Measurements from ENCODE around the gene ARL8A. TPM values are rescaled to one million over a fixed set of nuclear protein-coding genes. Genes with fewer than 3 reads are reported as not detected.
A peak's percentile ranks its signal among the peaks of the same experiment; 100 is the strongest.
"Not testable (repeated sequence)": the region's sequence is repeated elsewhere in the genome, so short reads cannot be mapped to it uniquely, and the experiment has no call there.

Gene ARL8A
- total RNA-seq, 4 donors from 2014 or later, result 28.2 to 53.5 (median 49.8) TPM

DNA sequence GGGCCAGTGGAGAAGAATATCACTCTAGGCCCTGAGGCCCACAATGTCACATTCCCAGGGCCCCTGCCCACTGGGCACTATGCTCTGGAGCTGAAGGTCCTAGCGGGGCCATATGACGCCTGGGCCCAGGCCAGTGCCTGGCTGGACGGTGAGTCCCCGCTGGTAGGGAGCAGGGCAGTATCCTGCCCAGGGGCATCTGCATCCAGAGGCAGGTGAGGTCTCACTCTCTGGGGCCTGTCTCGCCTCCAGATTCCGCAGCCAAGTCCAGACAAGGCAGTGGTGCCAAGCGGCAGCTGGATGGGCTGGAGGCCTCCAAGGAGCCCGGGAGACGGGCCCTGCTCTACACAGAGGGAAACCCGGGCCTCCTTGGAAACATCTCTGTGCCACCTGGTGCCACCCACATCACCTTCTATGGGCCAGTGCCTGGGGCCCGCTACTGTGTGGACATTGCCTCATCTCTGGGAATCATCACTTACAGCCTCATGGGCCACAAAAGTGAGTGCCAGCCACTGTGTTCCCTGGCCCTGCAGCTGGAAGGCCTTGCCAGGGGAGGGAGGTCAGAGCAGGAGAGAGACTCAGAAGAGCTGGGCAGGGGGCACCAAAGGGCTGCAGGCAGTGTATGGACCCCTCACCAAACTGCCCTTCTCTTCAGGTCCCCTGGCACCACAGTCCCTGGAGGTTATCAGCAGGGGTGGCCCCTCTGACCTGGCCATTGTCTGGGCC is 26.9 kb upstream of the ARL8A start:
- Histone ChIP-seq H3K9me3 (no peaks in the 10 kb centered on the region), H3K27ac (no peak overlapping the region), H3K4me1 (no peaks in the 10 kb centered on the region), H3K4me3 (no peak overlapping the region), H3K27me3 (no peaks in the 10 kb centered on the region), H3K36me3 (no peaks in the 10 kb centered on the region)
- intact Hi-C loops (cut with DNase I; ENCODE audit: low total_unique reads) (no loop called here), in situ Hi-C loops (cut with MboI; ENCODE audit: low sequenced_read_pairs in 4 of 4) (loop anchor here in 1 of 4 donors (10.0 kb wide), 1 partner anchor 543 kb away; the partner anchor contains the start of gene SYT2)
- no peak for TF ChIP-seq POLR2A (IDR thresholded peaks at IDR 0.05)
- TF ChIP-seq, protein P1, sequence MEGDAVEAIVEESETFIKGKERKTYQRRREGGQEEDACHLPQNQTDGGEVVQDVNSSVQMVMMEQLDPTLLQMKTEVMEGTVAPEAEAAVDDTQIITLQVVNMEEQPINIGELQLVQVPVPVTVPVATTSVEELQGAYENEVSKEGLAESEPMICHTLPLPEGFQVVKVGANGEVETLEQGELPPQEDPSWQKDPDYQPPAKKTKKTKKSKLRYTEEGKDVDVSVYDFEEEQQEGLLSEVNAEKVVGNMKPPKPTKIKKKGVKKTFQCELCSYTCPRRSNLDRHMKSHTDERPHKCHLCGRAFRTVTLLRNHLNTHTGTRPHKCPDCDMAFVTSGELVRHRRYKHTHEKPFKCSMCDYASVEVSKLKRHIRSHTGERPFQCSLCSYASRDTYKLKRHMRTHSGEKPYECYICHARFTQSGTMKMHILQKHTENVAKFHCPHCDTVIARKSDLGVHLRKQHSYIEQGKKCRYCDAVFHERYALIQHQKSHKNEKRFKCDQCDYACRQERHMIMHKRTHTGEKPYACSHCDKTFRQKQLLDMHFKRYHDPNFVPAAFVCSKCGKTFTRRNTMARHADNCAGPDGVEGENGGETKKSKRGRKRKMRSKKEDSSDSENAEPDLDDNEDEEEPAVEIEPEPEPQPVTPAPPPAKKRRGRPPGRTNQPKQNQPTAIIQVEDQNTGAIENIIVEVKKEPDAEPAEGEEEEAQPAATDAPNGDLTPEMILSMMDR (IDR thresholded peaks at IDR 0.05 in 4 of 5, conservative IDR thresholded peaks at IDR 0.05 in 1 of 5), result no peak
- DNase-seq (no peak), ATAC-seq (no peak)

- no peak overlapping the region for H3K27ac ChIP-seq
- intact Hi-C loops (cut with DNase I; ENCODE audit: low total_unique reads) (no loop called here), in situ Hi-C loops (cut with MboI; ENCODE audit: low sequenced_read_pairs in 4 of 4) (loop anchor here in 1 of 4 donors (10.0 kb wide), 1 partner anchor 544 kb away; the partner anchor contains the start of gene SYT2)
- H3K27me3 ChIP-seq, result no peaks in the 10 kb centered on the region
- no peaks in the 10 kb centered on the region for H3K36me3 ChIP-seq
- peak in 1 of 2 donors; percentile 22 for ATAC-seq
- no peak for DNase-seq
- H3K9me3 ChIP-seq, result no peaks in the 10 kb centered on the region
- no peak overlapping the region for H3K4me3 ChIP-seq
- no peaks in the 10 kb centered on the region for H3K4me1 ChIP-seq
- TF ChIP-seq, protein P1 (IDR thresholded peaks at IDR 0.05 in 4 of 5, conservative IDR thresholded peaks at IDR 0.05 in 1 of 5), result no peak
- no peak for TF ChIP-seq POLR2A (IDR thresholded peaks at IDR 0.05)
These were observed 26.2 kb upstream of the ARL8A start for GRCh38 chr1:202170726-202171125.

DNA sequence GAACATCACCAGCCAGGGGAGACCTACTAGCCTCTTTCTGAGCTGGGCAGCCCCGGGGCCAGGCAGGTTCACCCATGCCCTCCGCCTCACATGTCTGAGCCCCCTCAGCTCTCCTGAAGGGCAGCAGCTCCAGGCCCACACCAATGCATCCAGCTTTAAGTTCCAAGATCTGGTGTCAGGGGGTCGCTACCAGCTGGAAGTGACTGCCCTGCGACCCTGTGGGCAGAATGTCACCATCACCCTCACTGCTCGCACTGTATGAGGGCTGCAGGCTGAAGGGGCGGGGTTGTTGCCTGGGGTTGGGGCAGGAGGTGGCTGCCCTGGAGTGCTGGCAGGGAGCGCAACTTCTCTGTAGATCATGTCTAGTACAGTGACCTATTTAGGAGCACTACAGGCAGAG is 24.3 kb upstream of the ARL8A start:
- no peaks in the 10 kb centered on the region for H3K27me3 ChIP-seq
- TF ChIP-seq, protein P1 (IDR thresholded peaks at IDR 0.05 in 4 of 5, conservative IDR thresholded peaks at IDR 0.05 in 1 of 5), result no peak
- no peak for TF ChIP-seq POLR2A (IDR thresholded peaks at IDR 0.05)
- H3K27ac ChIP-seq, result no peak overlapping the region
- in situ Hi-C loops (cut with MboI; ENCODE audit: low sequenced_read_pairs in 4 of 4), result no loop called here
- no peaks in the 10 kb centered on the region for H3K9me3 ChIP-seq
- H3K36me3 ChIP-seq, result no peaks in the 10 kb centered on the region
- intact Hi-C loops (cut with DNase I; ENCODE audit: low total_unique reads), result no loop called here
- DNase-seq (no peak), ATAC-seq (no peak)
- no peaks in the 10 kb centered on the region for H3K4me1 ChIP-seq
- no peak overlapping the region for H3K4me3 ChIP-seq

DNA sequence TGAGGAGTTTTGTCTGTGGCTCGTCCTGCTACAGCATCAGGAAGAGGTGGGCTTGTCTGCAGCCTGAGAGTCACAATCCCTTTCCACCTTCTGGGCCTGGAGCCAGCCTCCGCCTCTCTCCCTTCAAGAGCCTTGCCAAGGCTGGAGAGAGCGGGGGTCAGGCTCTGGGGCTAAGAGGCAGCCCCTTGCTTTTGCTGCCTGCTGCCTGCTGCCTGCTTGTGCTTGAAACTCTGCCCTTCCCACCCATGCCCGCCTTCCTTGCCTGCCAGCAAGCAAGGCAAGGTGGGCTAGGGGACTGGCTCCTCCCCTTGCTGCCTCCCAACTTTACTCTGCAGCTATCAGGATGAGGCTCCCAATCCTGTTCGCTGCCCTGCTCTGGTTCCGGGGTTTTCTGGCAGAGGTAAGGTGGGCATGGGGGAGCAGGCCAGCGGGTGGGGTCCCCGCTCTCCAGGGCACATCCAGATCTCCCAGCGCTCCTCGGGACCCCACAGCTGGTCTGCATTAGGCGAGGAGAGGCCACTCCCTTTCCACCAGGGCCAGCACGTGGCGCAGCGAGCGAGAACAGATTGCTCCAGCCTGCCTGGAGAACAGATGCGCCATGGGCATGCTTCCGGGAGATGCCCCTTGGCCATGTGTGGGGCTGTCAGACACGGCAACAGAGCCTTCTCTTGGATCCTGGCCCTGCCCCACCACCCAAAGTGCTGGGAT is 23.3 kb upstream of the ARL8A start:
- intact Hi-C loops (cut with DNase I; ENCODE audit: low total_unique reads), result no loop called here
- TF ChIP-seq, protein P1 (IDR thresholded peaks at IDR 0.05 in 4 of 5, conservative IDR thresholded peaks at IDR 0.05 in 1 of 5), result no peak
- TF ChIP-seq POLR2A (IDR thresholded peaks at IDR 0.05), result no peak
- H3K9me3 ChIP-seq, result no peaks in the 10 kb centered on the region
- in situ Hi-C loops (cut with MboI; ENCODE audit: low sequenced_read_pairs in 4 of 4), result no loop called here
- DNase-seq (no peak), ATAC-seq (no peak)
- no peaks in the 10 kb centered on the region for H3K36me3 ChIP-seq
- no peaks in the 10 kb centered on the region for H3K4me1 ChIP-seq
- H3K27me3 ChIP-seq, result no peaks in the 10 kb centered on the region
- no peak overlapping the region for H3K27ac ChIP-seq
- no peak overlapping the region for H3K4me3 ChIP-seq

- H3K4me3 ChIP-seq; DNase-seq; H3K27me3 ChIP-seq; ATAC-seq; in situ Hi-C loops (cut with MboI; ENCODE audit: low sequenced_read_pairs in 4 of 4); H3K36me3 ChIP-seq; H3K27ac ChIP-seq; H3K9me3 ChIP-seq; intact Hi-C loops (cut with DNase I; ENCODE audit: low total_unique reads); H3K4me1 ChIP-seq: not testable (repeated sequence)
These were observed 22.5 kb upstream of the ARL8A start for GRCh38 chr1:202167054-202167453.

Measured in gastrocnemius medialis (tissue), 4 donors.